GM20000 (cell line): ENCODE results near the gene CD63.

ENCODE experiments used
- DNase-seq: peaks from one replicate; pipeline ENCODE4 v3.0.0; 2012; ENCODE audit warnings: low spot score
- TF ChIP-seq, protein P1 (sequence below): IDR thresholded peaks from 2 replicates; pipeline ENCODE4 v1.5.1; 2012; ENCODE audit warnings: mild to moderate bottlenecking, control low read depth; ENCODE audit errors: extremely low read depth, missing control alignments

Gene CD63

DNA sequence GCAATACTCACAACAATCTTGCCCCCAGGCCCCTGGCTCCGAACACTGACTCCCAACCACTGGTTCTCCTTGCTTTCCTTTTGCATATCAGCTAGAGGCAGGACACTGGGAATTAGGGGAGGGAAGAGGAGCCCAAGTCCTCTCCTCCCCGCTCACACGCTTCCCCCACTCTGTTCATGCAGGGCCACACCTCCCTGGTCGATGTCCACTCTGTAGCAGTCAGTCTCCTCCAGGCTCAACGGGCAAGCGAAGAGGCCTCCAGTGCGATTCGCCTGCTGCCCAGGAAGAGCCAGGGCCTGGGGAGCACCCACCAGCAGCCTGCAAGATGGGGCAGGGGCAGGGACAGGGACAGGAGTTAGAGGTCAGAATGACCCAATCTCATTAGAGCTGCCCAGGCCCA is 25.9 kb downstream of the CD63 start:
- TF ChIP-seq, protein P1, sequence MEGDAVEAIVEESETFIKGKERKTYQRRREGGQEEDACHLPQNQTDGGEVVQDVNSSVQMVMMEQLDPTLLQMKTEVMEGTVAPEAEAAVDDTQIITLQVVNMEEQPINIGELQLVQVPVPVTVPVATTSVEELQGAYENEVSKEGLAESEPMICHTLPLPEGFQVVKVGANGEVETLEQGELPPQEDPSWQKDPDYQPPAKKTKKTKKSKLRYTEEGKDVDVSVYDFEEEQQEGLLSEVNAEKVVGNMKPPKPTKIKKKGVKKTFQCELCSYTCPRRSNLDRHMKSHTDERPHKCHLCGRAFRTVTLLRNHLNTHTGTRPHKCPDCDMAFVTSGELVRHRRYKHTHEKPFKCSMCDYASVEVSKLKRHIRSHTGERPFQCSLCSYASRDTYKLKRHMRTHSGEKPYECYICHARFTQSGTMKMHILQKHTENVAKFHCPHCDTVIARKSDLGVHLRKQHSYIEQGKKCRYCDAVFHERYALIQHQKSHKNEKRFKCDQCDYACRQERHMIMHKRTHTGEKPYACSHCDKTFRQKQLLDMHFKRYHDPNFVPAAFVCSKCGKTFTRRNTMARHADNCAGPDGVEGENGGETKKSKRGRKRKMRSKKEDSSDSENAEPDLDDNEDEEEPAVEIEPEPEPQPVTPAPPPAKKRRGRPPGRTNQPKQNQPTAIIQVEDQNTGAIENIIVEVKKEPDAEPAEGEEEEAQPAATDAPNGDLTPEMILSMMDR, result no peak
- DNase-seq, result no peak

DNA sequence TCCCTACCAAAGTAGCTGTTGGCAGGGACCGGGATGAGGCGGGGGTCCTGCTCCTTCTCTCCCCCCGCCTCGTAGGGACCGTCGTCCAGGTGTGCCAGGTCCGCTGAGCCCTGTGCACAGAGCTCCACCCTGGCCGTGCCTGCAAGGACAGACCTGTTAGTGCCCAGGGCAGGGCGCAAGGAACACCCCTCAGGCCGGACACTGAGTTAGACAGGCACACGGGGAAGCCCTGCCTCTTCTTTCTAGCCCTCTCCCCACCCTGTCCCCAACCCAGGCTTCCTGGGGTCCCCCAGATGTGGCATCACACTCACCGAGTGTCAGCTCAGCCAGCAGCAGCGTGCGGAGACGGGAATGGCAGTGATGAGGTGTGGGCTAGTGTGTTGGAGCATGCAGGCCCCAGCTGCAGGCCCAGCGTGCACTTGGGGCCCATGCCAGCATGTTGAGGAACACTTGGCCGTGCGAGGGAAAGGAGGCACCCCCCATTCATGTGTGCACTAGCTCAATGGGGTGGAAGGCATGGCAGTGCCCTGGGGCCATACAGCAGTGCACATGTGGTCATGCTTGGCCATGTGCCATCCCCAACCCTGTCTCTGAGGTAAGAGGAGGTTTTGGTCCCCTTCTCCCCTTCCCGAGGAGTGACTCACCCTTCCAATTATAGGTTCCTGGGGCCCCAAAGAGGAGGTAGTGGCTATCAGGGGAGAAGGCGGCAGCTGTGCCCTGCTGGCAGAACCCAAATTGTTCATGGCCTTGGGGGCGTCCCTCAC is 28.4 kb downstream of the CD63 start:
- TF ChIP-seq, protein P1, result no peak
- no peak for DNase-seq

DNA sequence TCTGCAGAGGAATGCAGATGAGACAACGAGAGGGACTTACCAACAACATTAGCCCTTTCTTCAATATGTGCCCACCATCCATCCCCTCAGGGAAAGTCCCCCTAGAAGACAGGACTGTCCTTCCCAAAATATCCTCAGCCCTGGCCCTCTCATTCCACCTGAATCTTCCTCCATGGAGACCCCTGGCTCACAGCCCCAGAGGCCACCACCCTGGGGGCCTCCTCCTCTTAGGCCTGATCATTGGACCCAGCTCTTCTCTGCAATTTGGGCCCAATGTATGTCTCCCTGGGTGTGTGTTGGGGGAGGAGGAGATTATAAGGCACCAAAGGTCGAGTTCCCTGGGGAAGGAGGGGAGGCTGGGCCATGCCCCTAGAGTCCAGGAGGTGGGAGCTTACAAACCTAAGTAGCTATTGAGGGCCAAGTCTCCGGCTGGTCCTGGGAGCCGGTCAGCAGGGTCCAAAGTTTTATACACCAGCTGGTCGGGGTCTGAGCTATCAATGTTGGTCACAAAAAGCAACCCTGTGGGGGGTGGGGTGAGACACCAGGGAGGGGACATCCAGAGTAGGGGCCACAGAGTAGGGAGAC is 29.2 kb downstream of the CD63 start:
- TF ChIP-seq, protein P1, result no peak
- no peak for DNase-seq

DNA sequence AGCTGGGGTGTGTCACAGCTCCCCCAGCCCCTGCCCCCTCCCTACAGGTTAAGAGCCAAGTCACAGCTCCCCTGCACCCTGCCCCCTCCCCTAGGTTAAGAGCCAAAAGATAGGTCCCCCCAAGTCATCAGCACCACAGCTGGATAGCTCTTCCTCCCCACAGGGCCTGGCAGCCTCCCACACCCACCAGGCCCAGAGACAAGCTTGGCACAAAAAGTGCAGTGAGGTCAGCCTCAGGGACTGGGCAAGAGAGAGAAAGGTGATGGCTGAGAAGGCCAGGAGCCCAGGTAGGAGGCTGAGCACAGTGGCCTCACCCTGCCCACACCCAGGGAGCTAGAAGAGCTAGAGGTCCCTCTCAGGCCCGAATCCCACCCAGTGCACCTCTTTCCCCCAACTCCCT is 29.8 kb downstream of the CD63 start:
- DNase-seq, result no peak
- TF ChIP-seq, protein P1, result no peak

DNA sequence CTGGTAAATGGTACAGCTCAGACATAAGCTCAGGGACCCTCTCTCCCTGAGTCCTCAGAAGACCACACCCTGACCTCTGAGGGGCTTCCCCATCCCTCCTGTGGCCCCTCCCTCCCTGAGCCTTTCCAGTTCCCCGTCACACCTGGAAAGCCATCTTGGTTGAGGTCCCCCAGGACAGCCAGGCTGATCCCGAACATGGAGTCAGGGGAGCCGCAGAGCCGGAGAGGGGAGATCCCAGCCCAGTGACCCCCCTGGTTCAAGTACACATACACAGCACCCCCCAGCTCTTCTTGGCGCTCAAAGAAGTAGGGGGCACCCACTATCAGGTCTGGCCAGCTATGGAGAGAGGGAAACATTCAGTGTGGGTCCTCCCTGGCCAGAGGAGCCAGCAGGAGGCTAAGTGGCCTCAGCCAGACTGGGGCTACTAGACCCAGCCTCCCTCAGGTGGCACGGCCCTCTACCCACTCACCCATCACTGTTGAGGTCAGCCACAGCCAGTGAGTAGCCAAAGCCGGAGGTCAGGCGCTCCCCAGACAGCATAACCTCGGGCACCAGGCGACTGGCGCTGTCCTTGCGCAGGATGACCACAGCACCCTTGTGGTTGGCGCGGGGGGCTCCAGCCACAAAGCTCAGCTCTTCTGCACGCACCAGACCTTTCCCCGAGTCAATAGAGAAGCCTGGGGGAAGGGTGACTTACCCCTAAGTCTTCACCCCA is 30.4 kb downstream of the CD63 start:
- TF ChIP-seq, protein P1, result no peak
- no peak for DNase-seq

DNA sequence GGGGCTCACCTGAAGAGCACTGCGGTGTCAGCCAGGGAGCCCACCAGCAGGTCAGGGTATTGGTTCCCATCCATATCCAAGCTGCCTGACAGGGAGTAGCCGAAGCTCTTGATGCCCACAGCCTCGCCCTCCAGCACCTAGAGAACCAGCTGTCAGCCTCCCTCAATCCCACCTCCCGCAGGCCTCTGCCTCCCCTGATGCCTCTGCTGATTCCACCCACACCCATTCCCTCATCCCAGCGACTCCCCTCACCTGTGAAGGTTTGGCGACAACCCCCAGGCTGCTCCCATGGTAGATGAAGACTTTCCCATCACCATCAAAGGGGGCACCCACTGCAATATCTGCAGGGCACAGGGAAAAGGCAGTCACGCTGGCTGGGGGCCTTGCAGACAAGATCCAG is 31.1 kb downstream of the CD63 start:
- no peak for DNase-seq
- TF ChIP-seq, protein P1, result no peak
